OCI-LY7 (cell line): ENCODE data around the gene ATP6AP1. TPM values are rescaled to one million over a fixed set of nuclear protein-coding genes. Genes with fewer than 3 reads are reported as not detected.

Source experiments
- BruUV-seq: library from RNA; stranded (reverse); fragments of 400-500 nt; replicated peaks from 2 replicates; lab custom pipeline; 2021; lab: Mats Ljungman, UMichigan
- CTCF ChIA-PET: fragments of 300-600 bp; sonication (Branson Sonifier 250); formaldehyde crosslinking; loops from one replicate; lab custom pipeline; 2022; ENCODE audit warnings: antibody characterized with exemption; ENCODE audit not compliant: unreplicated experiment; lab: Charles Lee
- POLR2A ChIA-PET: fragments of 300-600 bp; sonication (Branson Sonifier 250); formaldehyde crosslinking; loops from one replicate; lab custom pipeline; 2022; ENCODE audit warnings: antibody characterized with exemption; lab: Charles Lee
- DNase-seq: peaks from one replicate; pipeline ENCODE4 v3.0.0-alpha.2; 2015; ENCODE audit warnings: low spot score
- H2AFZ ChIP-seq: fragments of 200-600 bp; sonication (generic), shearing (Covaris generic); 2 replicates; pipeline ENCODE4 v1.6.1; 2014; ENCODE audit warnings: mild to moderate bottlenecking, antibody characterized with exemption, low read length, moderate library complexity
- H3K27ac ChIP-seq: fragments of 200-600 bp; sonication (generic); 2 replicates; pipeline ENCODE4 v1.5.1; 2014; ENCODE audit warnings: mixed run types, low read depth, mild to moderate bottlenecking, moderate library complexity, low read length, inconsistent platforms; ENCODE audit not compliant: poor library complexity, severe bottlenecking
- H3K36me3 ChIP-seq: fragments of 200-600 bp; sonication (generic); 2 replicates; pipeline ENCODE4 v1.6.1; 2014; ENCODE audit warnings: mild to moderate bottlenecking, antibody characterized with exemption, low read length, moderate library complexity, mixed read lengths; ENCODE audit not compliant: insufficient read depth
- H3K4me1 ChIP-seq: fragments of 200-600 bp; sonication (generic); 2 replicates; pipeline ENCODE4 v1.5.1; 2014; ENCODE audit warnings: mild to moderate bottlenecking, low read length; ENCODE audit not compliant: insufficient read depth, poor library complexity, severe bottlenecking
- H3K4me2 ChIP-seq: fragments of 200-600 bp; sonication (generic); 2 replicates; pipeline ENCODE4 v1.6.1; 2014; ENCODE audit warnings: mild to moderate bottlenecking, low read length
- H3K4me3 ChIP-seq: fragments of 200-600 bp; sonication (generic); 2 replicates; pipeline ENCODE4 v1.5.1; 2014; ENCODE audit warnings: mild to moderate bottlenecking, low read depth, low read length; ENCODE audit not compliant: poor library complexity, severe bottlenecking
- H3K79me2 ChIP-seq: fragments of 200-600 bp; sonication (generic); 2 replicates; pipeline ENCODE4 v1.6.1; 2016; ENCODE audit warnings: low read depth, mild to moderate bottlenecking, low read length, moderate library complexity, mixed read lengths; ENCODE audit not compliant: insufficient read depth
- H3K9me2 ChIP-seq: fragments of 200-600 bp; sonication (generic); 2 replicates; pipeline ENCODE4 v1.6.1; 2016; ENCODE audit warnings: mild to moderate bottlenecking, low read length, mixed read lengths; ENCODE audit not compliant: insufficient read depth
- H3K9me3 ChIP-seq: fragments of 200-600 bp; sonication (generic); 2 replicates; pipeline ENCODE4 v1.6.1; 2014; ENCODE audit warnings: mild to moderate bottlenecking, mixed run types, low read length, mixed read lengths
- H4K20me1 ChIP-seq: fragments of 200-600 bp; sonication (generic); 2 replicates; pipeline ENCODE4 v1.6.1; 2014; ENCODE audit warnings: mild to moderate bottlenecking, antibody characterized with exemption, low read length, moderate library complexity, mixed read lengths; ENCODE audit not compliant: insufficient read depth
- EZH2phosphoT487 ChIP-seq: fragments of 200-600 bp; sonication (generic); IDR thresholded peaks from 2 replicates; pipeline ENCODE4 v1.6.1; 2018; ENCODE audit warnings: low read depth, borderline replicate concordance, mild to moderate bottlenecking, mixed run types, antibody characterized with exemption, low read length, moderate library complexity, mixed read lengths
- intact Hi-C: fragments of 100-400 bp; cut with micrococcal nuclease; formaldehyde crosslinking; loops from one replicate; pipeline ENCODE4 v1.10.0; 2022; ENCODE audit not compliant: unreplicated experiment
- total RNA-seq, 2 experiments: library from RNA; depleted of rRNA in 1 of 2; stranded (reverse); fragments of >200 nt in 1 of 2; shearing (Covaris generic) in 1 of 2; gene quantifications; 2 replicates each; pipeline ENCODE4 v1.2.3, GENCODE V29; 2014 to 2022
- TF ChIP-seq, protein P1 (sequence below): fragments of 200-600 bp; sonication (generic); conservative IDR thresholded peaks from 2 replicates; pipeline ENCODE4 v1.5.1; 2014; ENCODE audit warnings: mild to moderate bottlenecking, antibody characterized with exemption, low read length, moderate library complexity, mixed read lengths

The ATP6AP1 gene
- total RNA-seq, 2 experiments from 2014 or later = 26.4 to 39.5 TPM

DNA sequence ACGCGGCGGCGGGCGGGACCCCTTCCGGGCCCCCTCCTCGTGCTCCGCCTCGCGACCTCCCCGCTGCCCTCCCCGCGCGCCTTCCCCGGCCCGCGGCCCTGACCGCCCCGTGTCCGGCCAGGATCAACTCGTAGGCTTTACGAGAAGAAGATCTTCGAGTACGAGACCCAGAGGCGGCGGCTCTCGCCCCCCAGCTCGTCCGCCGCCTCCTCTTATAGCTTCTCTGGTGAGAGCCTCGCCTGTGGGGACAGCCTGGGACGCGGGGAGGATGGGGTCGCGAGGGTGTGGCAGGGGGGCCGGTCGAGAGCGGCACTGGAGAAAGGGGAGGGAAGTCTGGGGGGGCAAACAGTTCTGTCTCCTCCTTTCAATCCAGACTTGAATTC lies 48.9 kb upstream of the ATP6AP1 start:
- BruUV-seq = TSS peak; percentile 88
- ChIA-PET POLR2A (interaction anchor here (0.9 kb wide), 1 partner anchor 339 kb away, joined by 5 read pairs; no protein-coding TSS in a partner anchor), CTCF (no interaction called here)
- Histone ChIP-seq H4K20me1 (no peaks in the 10 kb centered on the region), H3K36me3 (peaks cover 4% of the 10 kb centered on the region; the same call in 1 of the 2 replicates), H2AFZ (no peak overlapping the region), H3K4me2 (peak overlapping the region; percentile 71), H3K79me2 (peaks cover 13% of the 10 kb centered on the region), H3K4me1 (peaks cover 29% of the 10 kb centered on the region), H3K27ac (peak overlapping the region; percentile 69), H3K4me3 (peak overlapping the region; percentile 88), H3K9me2 (no peaks in the 10 kb centered on the region), H3K9me3 (no peaks in the 10 kb centered on the region)
- intact Hi-C loops = loop anchor here (10.0 kb wide), 1 partner anchor 455 kb away; the partner anchor contains the start of gene ARHGAP4
- TF ChIP-seq, protein P1, sequence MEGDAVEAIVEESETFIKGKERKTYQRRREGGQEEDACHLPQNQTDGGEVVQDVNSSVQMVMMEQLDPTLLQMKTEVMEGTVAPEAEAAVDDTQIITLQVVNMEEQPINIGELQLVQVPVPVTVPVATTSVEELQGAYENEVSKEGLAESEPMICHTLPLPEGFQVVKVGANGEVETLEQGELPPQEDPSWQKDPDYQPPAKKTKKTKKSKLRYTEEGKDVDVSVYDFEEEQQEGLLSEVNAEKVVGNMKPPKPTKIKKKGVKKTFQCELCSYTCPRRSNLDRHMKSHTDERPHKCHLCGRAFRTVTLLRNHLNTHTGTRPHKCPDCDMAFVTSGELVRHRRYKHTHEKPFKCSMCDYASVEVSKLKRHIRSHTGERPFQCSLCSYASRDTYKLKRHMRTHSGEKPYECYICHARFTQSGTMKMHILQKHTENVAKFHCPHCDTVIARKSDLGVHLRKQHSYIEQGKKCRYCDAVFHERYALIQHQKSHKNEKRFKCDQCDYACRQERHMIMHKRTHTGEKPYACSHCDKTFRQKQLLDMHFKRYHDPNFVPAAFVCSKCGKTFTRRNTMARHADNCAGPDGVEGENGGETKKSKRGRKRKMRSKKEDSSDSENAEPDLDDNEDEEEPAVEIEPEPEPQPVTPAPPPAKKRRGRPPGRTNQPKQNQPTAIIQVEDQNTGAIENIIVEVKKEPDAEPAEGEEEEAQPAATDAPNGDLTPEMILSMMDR = no peak
- no peak for TF ChIP-seq EZH2phosphoT487
- DNase-seq = no peak

DNA sequence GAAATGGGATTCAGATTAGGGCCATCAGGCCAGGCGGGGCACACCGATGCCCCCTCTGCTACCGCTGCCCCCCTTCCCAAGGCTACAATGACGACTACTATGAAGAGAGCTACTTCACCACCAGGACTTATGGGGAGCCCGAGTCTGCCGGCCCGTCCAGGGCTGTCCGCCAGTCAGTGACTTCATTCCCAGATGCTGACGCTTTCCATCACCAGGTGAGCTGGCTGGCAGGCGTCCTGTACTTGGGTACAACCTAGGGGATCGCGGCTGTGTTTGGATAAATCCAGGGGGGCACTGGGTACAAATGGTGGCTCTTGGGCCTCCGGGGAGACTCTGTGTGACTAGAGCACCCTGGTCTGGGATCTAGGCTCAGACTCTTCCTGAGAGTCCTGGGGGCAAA lies 48.3 kb upstream of the ATP6AP1 start:
- CTCF ChIA-PET = no interaction called here

DNA sequence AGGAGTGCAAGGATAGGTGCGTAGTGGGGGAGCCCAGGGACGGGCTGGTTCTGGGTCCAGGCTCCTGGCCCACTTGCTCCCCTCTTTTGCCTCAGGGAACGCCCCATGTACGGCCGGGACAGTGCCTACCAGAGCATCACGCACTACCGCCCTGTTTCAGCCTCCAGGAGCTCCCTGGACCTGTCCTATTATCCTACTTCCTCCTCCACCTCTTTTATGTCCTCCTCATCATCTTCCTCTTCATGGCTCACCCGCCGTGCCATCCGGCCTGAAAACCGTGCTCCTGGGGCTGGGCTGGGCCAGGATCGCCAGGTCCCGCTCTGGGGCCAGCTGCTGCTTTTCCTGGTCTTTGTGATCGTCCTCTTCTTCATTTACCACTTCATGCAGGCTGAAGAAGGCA lies 47.7 kb upstream of the ATP6AP1 start:
- ChIA-PET POLR2A (no interaction called here), CTCF (no interaction called here)
- Histone ChIP-seq H2AFZ (no peak overlapping the region), H3K27ac (no peak overlapping the region), H4K20me1 (no peaks in the 10 kb centered on the region), H3K4me2 (peak overlapping the region; percentile 71), H3K79me2 (peaks cover 13% of the 10 kb centered on the region), H3K4me3 (peak overlapping the region; percentile 88), H3K9me3 (no peaks in the 10 kb centered on the region), H3K9me2 (no peaks in the 10 kb centered on the region), H3K4me1 (peaks cover 22% of the 10 kb centered on the region), H3K36me3 (peaks cover 4% of the 10 kb centered on the region; the same call in 1 of the 2 replicates)
- no peak for TF ChIP-seq EZH2phosphoT487
- TF ChIP-seq, protein P1 = no peak
- DNase-seq = no peak
- BruUV-seq = no TSS peak
- intact Hi-C loops = no loop called here

More for the DNA sequence above, 48.3 kb upstream of the ATP6AP1 start:
- H3K4me3 ChIP-seq = peak overlapping the region; percentile 88
- H4K20me1 ChIP-seq = no peaks in the 10 kb centered on the region
- no peak overlapping the region for H3K27ac ChIP-seq
- H3K9me3 ChIP-seq = no peaks in the 10 kb centered on the region
- H3K9me2 ChIP-seq = no peaks in the 10 kb centered on the region
- no peak overlapping the region for H2AFZ ChIP-seq
- no peak for TF ChIP-seq EZH2phosphoT487
- TF ChIP-seq, protein P1 = no peak
- no peak for DNase-seq
- BruUV-seq = no TSS peak
- peaks cover 13% of the 10 kb centered on the region for H3K79me2 ChIP-seq
- intact Hi-C loops = no loop called here
- H3K36me3 ChIP-seq = peaks cover 4% of the 10 kb centered on the region; the same call in 1 of the 2 replicates
- H3K4me2 ChIP-seq = peak overlapping the region; percentile 71
- POLR2A ChIA-PET = no interaction called here
- H3K4me1 ChIP-seq = peaks cover 23% of the 10 kb centered on the region
